PC-3 (cell line): ENCODE results near the gene KRTAP19-1. TPM values are rescaled to one million over a fixed set of nuclear protein-coding genes. Genes with fewer than 3 reads are reported as not detected.

Experiments used
- ATAC-seq: fragments of 200-7000 bp; cut with Tn5 transposase; 2 replicates; pipeline ENCODE4 v1.9.1; 2020; ENCODE audit warnings: mild to moderate bottlenecking, moderate library complexity
- Bru-seq: library from RNA; stranded (reverse); fragments of 400-500 nt; gene quantifications from one replicate; lab custom pipeline; 2021; lab: Mats Ljungman, UMichigan
- BruChase-seq, 2 experiments: library from RNA; stranded (reverse); fragments of 400-500 nt; gene quantifications; one replicate each; lab custom pipeline; 2021; lab: Mats Ljungman, UMichigan
- BruUV-seq: library from RNA; stranded (reverse); fragments of 400-500 nt; replicated peaks from 2 replicates; lab custom pipeline; 2021; lab: Mats Ljungman, UMichigan
- CTCF ChIA-PET: fragments of 300-600 bp; sonication (Branson Sonifier 250); formaldehyde crosslinking; loops from one replicate; lab custom pipeline; 2022; ENCODE audit warnings: antibody characterized with exemption; lab: Charles Lee
- POLR2A ChIA-PET: fragments of 300-600 bp; sonication (Branson Sonifier 250); formaldehyde crosslinking; loops from one replicate; lab custom pipeline; 2022; ENCODE audit warnings: antibody characterized with exemption; ENCODE audit not compliant: unreplicated experiment; lab: Charles Lee
- DNase-seq: peaks from one replicate; pipeline ENCODE4 v3.0.0-alpha.2; 2015
- H2AFZ ChIP-seq: fragments of 300-600 bp; sonication (generic); 2 replicates; pipeline ENCODE4 v1.6.0; 2016; ENCODE audit warnings: antibody characterized with exemption, low read length
- H3F3A ChIP-seq: fragments of 300-600 bp; sonication (generic); one replicate; pipeline ENCODE4 v1.6.0; 2017; ENCODE audit warnings: antibody characterized with exemption, low read length, control low read depth, mild to moderate bottlenecking; ENCODE audit not compliant: unreplicated experiment
- H3K27ac ChIP-seq: fragments of 300-600 bp; sonication (generic); 2 replicates; pipeline ENCODE4 v1.5.1; 2016; ENCODE audit warnings: mild to moderate bottlenecking, low read length
- H3K27me3 ChIP-seq: fragments of 300-600 bp; sonication (generic); 2 replicates; pipeline ENCODE4 v1.6.1; 2016; ENCODE audit warnings: low read length, mixed read lengths
- H3K36me3 ChIP-seq: fragments of 300-600 bp; sonication (generic); 2 replicates; pipeline ENCODE4 v1.6.1; 2016; ENCODE audit warnings: low read depth, mixed run types, low read length, mixed read lengths
- H3K4me1 ChIP-seq: fragments of 300-600 bp; sonication (generic); 2 replicates; pipeline ENCODE4 v1.5.1; 2016; ENCODE audit warnings: low read length; ENCODE audit not compliant: insufficient read depth
- H3K4me2 ChIP-seq: fragments of 300-600 bp; sonication (generic); 2 replicates; pipeline ENCODE4 v1.6.0; 2016; ENCODE audit warnings: low read length
- H3K4me3 ChIP-seq: fragments of 300-600 bp; sonication (generic); 2 replicates; pipeline ENCODE4 v1.5.1; 2016; ENCODE audit warnings: mild to moderate bottlenecking, low read length, mixed read lengths
- H3K79me2 ChIP-seq: fragments of 300-600 bp; sonication (generic); 2 replicates; pipeline ENCODE4 v1.6.1; 2017; ENCODE audit warnings: low read length, mixed read lengths
- H3K9ac ChIP-seq: fragments of 300-600 bp; sonication (generic); 2 replicates; pipeline ENCODE4 v1.6.0; 2016; ENCODE audit warnings: mild to moderate bottlenecking, low read length
- H3K9me2 ChIP-seq: fragments of 300-600 bp; sonication (generic); replicated peaks from 2 replicates; pipeline ENCODE4 v1.6.1; 2016; ENCODE audit warnings: mixed run types, low read length, mixed read lengths
- H3K9me3 ChIP-seq: fragments of 300-600 bp; sonication (generic); 2 replicates; pipeline ENCODE4 v1.6.1; 2016; ENCODE audit warnings: low read length, mixed read lengths
- H4K20me1 ChIP-seq: fragments of 300-600 bp; sonication (generic); 2 replicates; pipeline ENCODE4 v1.6.1; 2016; ENCODE audit warnings: low read length, mixed read lengths
- EZH2 ChIP-seq: fragments of 300-600 bp; sonication (generic); IDR thresholded peaks from one replicate; pipeline ENCODE4 v1.6.1; 2017; ENCODE audit warnings: antibody characterized with exemption, mild to moderate bottlenecking, low read length; ENCODE audit not compliant: unreplicated experiment
- EZH2phosphoT487 ChIP-seq: fragments of 300-600 bp; sonication (generic); IDR thresholded peaks from 2 replicates; pipeline ENCODE4 v1.6.1; 2018; ENCODE audit warnings: mild to moderate bottlenecking, antibody characterized with exemption, low read length, borderline replicate concordance
- intact Hi-C: fragments of 100-400 bp; cut with micrococcal nuclease; formaldehyde crosslinking; loops from 2 replicates; pipeline ENCODE4 v1.9.0; 2023
- long read RNA-seq: library from polyadenylated mRNA; unstranded; transcript quantifications from one replicate; pipeline ENCODE4 v2.0.0, GENCODE V29; 2021; ENCODE audit not compliant: unreplicated experiment
- total RNA-seq: library from RNA; depleted of rRNA; stranded (reverse); fragments of >200 nt; gene quantifications from 2 replicates; pipeline ENCODE4 v1.2.3, GENCODE V29; 2014; rRNA removed
- TF ChIP-seq, protein P1 (sequence below): fragments of 300-600 bp; sonication (generic); conservative IDR thresholded peaks from 2 replicates; pipeline ENCODE4 v1.5.1; 2017; ENCODE audit warnings: antibody characterized with exemption, low read depth, mild to moderate bottlenecking, low read length

The KRTAP19-1 gene
- total RNA-seq (not detected in 2 replicates), Bru-seq, nascent RNA (not detected), BruChase-seq, experiment 1, labeled RNA remaining after a 6-hour chase (not detected), BruChase-seq, experiment 2, labeled RNA remaining after a 2-hour chase (not detected)
- long read RNA-seq: 0 reads

DNA sequence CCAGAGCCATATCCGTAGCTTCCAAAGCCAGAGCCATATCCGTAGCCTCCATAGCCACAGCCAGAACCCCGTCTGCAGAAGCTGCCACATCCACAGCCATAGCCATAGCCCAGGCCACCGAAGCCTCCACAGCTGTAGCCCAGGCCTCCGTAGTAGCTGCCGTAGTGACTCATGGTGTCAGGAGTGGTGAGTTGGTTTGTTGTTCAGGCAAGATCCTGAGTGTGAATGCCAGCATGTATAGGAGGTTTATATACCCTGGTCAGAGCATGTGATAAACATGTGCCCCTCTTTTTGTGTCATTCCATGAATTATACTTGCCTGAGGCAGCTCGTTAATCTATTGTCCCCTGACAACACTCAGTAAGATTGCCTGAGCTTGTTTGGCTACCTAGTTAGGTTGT, at the start of gene KRTAP19-1:
Gene KRTAP19-1, minus strand, starts transcription at position 223 of the 400 bp plus-strand sequence. Its CDS starts 50 bp downstream, at position 173.
- no TSS peak for BruUV-seq
- Histone ChIP-seq H3K27ac (no peak within 1 kb of the TSS), H3K9me2 (no peaks in the 10 kb centered on the region), H4K20me1 (no peaks in the 10 kb centered on the region), H3K9ac (no peak within 1 kb of the TSS), H3K4me3 (no peak within 1 kb of the TSS), H3K4me1 (no peaks in the 10 kb centered on the region), H2AFZ (no peak within 1 kb of the TSS), H3K4me2 (no peak within 1 kb of the TSS), H3K27me3 (peaks cover 10% of the 10 kb centered on the region; the same call in 1 of the 2 replicates), H3K36me3 (no peaks in the 10 kb centered on the region), H3K9me3 (no peaks in the 10 kb centered on the region), H3F3A (no peaks in the 10 kb centered on the region), H3K79me2 (no peaks in the 10 kb centered on the region)
- intact Hi-C loops: no loop called here
- POLR2A ChIA-PET: no interaction called here
- CTCF ChIA-PET: no interaction called here
- no peak; the same call in 1 of the 2 replicates for ATAC-seq
- no peak for TF ChIP-seq EZH2phosphoT487
- TF ChIP-seq, protein P1, sequence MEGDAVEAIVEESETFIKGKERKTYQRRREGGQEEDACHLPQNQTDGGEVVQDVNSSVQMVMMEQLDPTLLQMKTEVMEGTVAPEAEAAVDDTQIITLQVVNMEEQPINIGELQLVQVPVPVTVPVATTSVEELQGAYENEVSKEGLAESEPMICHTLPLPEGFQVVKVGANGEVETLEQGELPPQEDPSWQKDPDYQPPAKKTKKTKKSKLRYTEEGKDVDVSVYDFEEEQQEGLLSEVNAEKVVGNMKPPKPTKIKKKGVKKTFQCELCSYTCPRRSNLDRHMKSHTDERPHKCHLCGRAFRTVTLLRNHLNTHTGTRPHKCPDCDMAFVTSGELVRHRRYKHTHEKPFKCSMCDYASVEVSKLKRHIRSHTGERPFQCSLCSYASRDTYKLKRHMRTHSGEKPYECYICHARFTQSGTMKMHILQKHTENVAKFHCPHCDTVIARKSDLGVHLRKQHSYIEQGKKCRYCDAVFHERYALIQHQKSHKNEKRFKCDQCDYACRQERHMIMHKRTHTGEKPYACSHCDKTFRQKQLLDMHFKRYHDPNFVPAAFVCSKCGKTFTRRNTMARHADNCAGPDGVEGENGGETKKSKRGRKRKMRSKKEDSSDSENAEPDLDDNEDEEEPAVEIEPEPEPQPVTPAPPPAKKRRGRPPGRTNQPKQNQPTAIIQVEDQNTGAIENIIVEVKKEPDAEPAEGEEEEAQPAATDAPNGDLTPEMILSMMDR: no peak
- TF ChIP-seq EZH2: no peak
- no peak for DNase-seq

DNA sequence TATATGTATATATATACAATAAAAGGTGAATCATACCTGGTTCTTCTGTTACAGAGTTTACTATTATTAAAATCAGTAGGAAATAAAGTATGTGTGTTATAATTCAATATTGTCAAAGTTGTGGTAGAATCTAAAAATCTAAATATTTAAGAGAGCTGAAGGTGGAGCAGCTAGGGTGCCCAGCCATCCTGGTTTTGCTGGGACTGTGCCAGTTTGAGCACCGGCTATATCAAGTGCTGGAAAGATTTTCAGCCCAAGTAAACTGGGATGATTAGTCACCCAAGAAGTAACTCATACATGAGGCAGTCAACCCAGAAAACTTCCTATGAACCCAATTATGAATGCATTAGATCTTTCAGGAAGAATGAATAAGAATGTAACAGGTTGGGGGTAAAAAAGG, 38.7 kb upstream of the KRTAP19-1 start:
- no peaks in the 10 kb centered on the region for H4K20me1 ChIP-seq
- no peak overlapping the region for H3K9ac ChIP-seq
- no peak overlapping the region for H3K4me3 ChIP-seq
- intact Hi-C loops: no loop called here
- H3K27ac ChIP-seq: no peak overlapping the region
- H3K27me3 ChIP-seq: no peaks in the 10 kb centered on the region
- no peaks in the 10 kb centered on the region for H3K9me2 ChIP-seq
- H3K36me3 ChIP-seq: no peaks in the 10 kb centered on the region
- no peaks in the 10 kb centered on the region for H3F3A ChIP-seq
- no peak overlapping the region for H2AFZ ChIP-seq
- TF ChIP-seq EZH2: no peak
- TF ChIP-seq, protein P1: no peak
- no peak for TF ChIP-seq EZH2phosphoT487
- H3K9me3 ChIP-seq: no peaks in the 10 kb centered on the region
- ChIA-PET POLR2A (no interaction called here), CTCF (no interaction called here)
- no peaks in the 10 kb centered on the region for H3K4me1 ChIP-seq
- ATAC-seq (0 out of 2 replicates have a peak, but pooled peaks have one; percentile 27), DNase-seq (peak; percentile 43)
- H3K79me2 ChIP-seq: no peaks in the 10 kb centered on the region
- H3K4me2 ChIP-seq: no peak overlapping the region
- BruUV-seq: no TSS peak

DNA sequence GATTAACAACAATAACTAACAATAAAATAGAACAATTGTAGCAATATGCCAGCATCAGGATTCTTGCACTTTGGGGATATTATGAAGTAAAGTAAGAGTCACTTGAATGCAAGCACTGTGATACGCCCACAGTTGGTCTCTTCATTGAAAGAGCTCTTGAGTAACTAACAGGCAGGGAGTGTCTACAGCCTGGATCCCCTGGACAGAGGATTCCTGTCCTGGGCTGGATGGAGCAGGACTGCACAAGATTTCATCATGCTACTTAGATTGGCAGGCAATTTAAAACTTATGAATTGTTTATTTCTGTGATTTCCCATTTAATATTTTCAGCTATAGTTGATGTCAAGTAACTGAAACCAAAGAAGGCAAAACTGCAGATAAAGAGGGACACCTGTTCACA, 35.5 kb upstream of the KRTAP19-1 start:
- ATAC-seq (no peak), DNase-seq (no peak)
- Histone ChIP-seq H3K4me1 (no peaks in the 10 kb centered on the region), H2AFZ (no peak overlapping the region), H4K20me1 (no peaks in the 10 kb centered on the region), H3K4me3 (no peak overlapping the region), H3F3A (no peaks in the 10 kb centered on the region), H3K27me3 (no peaks in the 10 kb centered on the region), H3K9me2 (no peaks in the 10 kb centered on the region), H3K79me2 (no peaks in the 10 kb centered on the region), H3K4me2 (no peak overlapping the region), H3K36me3 (no peaks in the 10 kb centered on the region), H3K9me3 (no peaks in the 10 kb centered on the region), H3K9ac (no peak overlapping the region), H3K27ac (no peak overlapping the region)
- ChIA-PET POLR2A (no interaction called here), CTCF (no interaction called here)
- intact Hi-C loops: no loop called here
- TF ChIP-seq EZH2phosphoT487 (no peak), EZH2 (no peak)
- TF ChIP-seq, protein P1: no peak
- BruUV-seq: no TSS peak
